ENCODE measurements around the gene IQCH.

Gene IQCH

DNA sequence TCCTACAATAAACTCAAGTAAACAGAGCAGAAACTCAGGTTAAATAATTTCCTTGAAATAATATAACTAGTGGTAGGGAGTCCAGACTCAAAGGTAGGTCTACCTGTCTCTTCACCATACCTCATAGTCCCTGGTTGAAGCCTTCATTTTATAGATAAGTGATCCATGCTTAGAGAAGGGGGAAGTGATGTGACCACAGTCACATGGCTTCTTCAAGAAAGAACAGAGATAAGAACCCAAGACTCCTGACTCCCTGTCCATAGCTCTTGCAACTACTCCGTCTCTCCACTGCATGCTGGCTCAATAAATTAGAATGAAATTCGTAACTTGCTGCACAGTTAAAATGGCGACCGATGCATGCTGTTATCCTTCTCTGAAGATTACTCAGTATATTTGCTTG, 255.3 kb downstream of the IQCH start:
- Mint-ChIP-seq H3K4me3 (no peak overlapping the region), H3K27ac (no peak overlapping the region), H3K9me3 (ENCODE audit: low read depth) (no peaks in the 10 kb centered on the region), H3K4me1 (ENCODE audit: low read depth) (no peaks in the 10 kb centered on the region), H3K36me3 (peaks cover 15% of the 10 kb centered on the region), H3K27me3 (no peaks in the 10 kb centered on the region)

DNA sequence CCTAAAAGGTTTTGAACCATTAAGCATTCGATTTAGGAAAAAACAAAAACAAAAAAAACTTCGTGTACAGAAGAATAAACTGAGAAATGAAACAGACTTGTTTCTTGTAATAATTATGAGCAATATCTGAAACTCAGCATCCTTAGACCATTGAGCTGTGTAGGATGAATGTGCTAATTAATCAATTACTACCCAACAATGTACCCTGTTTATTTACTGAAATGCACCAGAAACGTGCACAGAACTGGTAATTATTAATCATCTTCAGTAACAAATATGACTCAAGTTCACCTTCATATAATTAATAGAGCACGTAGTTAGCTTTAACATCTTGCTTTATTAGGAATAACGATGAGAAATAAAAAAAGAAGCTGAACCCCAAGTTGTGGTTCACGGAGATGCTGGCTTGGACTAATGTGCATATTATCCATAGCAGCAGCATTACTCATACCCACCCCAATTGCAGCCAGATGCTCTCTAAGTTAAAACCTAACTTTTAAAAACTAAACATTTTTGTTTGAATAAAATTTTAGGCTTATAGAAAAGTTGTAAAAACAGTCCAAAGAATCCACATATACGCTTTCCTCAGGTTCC, 256.1 kb downstream of the IQCH start:
- H3K4me1 Mint-ChIP-seq (ENCODE audit: low read depth): no peaks in the 10 kb centered on the region
- no peaks in the 10 kb centered on the region for H3K27me3 Mint-ChIP-seq
- peaks cover 19% of the 10 kb centered on the region for H3K36me3 Mint-ChIP-seq
- H3K27ac Mint-ChIP-seq: no peak overlapping the region
- H3K9me3 Mint-ChIP-seq (ENCODE audit: low read depth): no peaks in the 10 kb centered on the region
- no peak overlapping the region for H3K4me3 Mint-ChIP-seq

DNA sequence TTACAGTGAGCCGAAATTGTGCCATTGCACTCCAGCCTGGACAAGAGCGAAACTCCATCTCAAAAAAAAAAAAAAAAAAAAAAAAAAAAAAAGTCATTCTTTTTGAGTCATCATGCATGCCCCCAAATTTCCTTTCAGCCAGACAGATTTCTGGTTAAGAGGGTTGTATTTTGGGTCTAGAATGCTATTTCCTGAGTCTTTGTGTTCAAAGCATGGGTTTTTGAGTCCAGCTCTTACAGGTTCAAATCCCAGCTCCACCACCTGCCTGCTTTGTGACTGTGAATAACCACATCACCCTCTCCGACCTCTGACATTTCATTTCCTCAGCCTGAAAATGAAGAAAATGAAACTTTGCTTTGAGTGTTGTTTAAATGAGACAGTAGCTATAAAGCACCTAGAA, 257.0 kb downstream of the IQCH start:
- Mint-ChIP-seq H3K27me3 (no peaks in the 10 kb centered on the region), H3K9me3 (ENCODE audit: low read depth) (no peaks in the 10 kb centered on the region), H3K4me1 (ENCODE audit: low read depth) (no peaks in the 10 kb centered on the region), H3K27ac (no peak overlapping the region), H3K36me3 (peaks cover 17% of the 10 kb centered on the region), H3K4me3 (no peak overlapping the region)

DNA sequence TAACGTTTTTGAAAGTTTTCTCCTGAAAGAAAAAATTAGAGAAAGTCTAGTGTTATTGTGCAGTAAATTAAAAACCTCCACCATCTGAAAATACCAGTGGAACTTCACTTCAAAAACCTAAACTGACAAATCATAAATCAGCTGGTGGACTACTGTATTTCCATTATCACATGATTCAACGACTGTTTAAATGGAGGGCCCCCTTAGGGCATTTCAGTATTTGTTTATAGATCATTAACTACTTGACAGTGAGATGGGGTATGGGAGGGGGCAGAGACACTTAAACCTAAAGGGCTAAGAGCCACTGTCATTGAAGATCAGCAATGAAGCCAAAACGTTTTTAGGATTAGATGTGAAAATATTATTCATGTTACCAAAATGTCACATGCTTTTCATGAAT, 257.6 kb downstream of the IQCH start:
- H3K27me3 Mint-ChIP-seq: no peaks in the 10 kb centered on the region
- H3K4me3 Mint-ChIP-seq: no peak overlapping the region
- no peaks in the 10 kb centered on the region for H3K9me3 Mint-ChIP-seq (ENCODE audit: low read depth)
- no peaks in the 10 kb centered on the region for H3K4me1 Mint-ChIP-seq (ENCODE audit: low read depth)
- peaks cover 17% of the 10 kb centered on the region for H3K36me3 Mint-ChIP-seq
- H3K27ac Mint-ChIP-seq: no peak overlapping the region

DNA sequence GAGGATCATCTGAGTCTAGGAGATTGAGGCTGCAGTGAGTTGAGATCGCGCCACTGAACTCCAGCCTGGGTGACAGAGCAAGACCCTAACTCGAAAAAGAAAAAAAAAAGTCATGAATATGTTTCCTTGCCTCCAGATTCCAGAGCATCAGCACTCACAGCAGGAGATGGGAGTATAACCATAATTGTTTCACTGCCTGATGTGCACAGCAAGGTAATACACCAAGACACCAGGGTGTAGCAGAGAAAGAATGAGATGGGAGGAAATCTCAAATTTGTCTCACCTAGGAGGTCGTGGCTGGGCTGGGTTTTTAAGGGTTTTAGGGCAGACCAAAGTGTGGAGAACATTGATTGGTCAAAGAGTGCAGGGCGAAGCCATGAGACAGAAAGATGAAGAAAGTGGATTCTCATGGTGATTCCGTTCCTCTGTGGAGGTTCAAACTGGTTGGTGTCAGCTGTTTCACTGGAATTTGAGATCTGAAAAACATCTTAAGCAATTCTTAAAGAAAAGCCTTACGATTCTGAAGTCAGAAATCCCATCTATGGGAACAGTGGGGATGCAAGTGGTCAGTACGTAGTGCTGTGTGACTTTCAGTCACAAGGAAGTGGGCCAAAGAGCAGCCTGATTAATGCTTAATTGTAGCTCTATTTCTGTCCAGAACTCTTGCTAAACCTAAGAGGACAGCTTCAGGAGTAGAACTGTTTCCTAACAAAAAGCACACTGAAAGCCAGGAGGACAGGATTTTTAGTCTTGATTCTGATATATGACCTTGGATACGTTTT, 258.5 kb downstream of the IQCH start:
- no peak overlapping the region for H3K4me3 Mint-ChIP-seq
- no peaks in the 10 kb centered on the region for H3K9me3 Mint-ChIP-seq (ENCODE audit: low read depth)
- no peaks in the 10 kb centered on the region for H3K4me1 Mint-ChIP-seq (ENCODE audit: low read depth)
- H3K36me3 Mint-ChIP-seq: peaks cover 19% of the 10 kb centered on the region
- no peak overlapping the region for H3K27ac Mint-ChIP-seq
- H3K27me3 Mint-ChIP-seq: no peaks in the 10 kb centered on the region

DNA sequence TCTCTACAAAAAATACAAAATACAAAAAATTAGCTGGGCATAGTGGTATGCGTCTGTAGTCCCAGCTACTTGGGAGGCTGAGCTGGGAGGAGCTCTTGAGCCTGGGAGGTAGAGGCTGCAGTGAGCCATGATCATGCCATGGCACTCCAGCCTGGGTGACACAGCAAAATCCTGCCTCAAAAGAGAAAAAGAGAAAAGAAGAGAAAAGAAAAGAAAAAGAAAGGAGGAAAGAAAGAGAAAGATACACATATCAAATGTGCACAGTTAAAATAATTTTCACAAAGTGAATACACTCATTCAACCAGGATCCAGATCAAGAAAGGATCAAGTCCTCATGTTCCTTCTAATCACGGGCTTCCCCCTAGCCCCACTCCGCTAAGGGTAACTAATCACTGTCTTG, 260.5 kb downstream of the IQCH start:
- Mint-ChIP-seq H3K4me3 (no peak overlapping the region), H3K36me3 (peaks cover 15% of the 10 kb centered on the region), H3K27me3 (no peaks in the 10 kb centered on the region), H3K4me1 (ENCODE audit: low read depth) (no peaks in the 10 kb centered on the region), H3K9me3 (ENCODE audit: low read depth) (no peaks in the 10 kb centered on the region), H3K27ac (no peak overlapping the region)

DNA sequence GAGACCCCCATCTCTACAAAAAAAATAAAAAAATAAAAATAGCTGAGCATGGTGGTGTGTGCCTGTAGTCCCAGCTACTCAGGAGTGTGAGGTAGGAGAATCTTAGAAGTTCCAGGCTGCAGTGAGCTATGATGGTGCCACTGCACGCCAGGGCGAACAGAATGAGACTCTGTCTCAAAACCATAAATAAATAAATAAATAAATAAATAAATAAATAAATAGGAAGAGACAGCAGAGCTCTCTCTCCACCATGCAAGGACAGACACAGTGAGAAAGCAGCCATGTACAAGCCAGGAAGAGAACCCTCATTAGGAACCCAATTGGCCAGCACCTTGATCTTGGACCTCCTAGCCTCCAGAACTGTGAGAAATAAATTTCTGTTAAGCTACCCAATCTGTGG, 261.0 kb downstream of the IQCH start:
- no peaks in the 10 kb centered on the region for H3K4me1 Mint-ChIP-seq (ENCODE audit: low read depth)
- H3K4me3 Mint-ChIP-seq: no peak overlapping the region
- H3K27me3 Mint-ChIP-seq: no peaks in the 10 kb centered on the region
- H3K9me3 Mint-ChIP-seq (ENCODE audit: low read depth): no peaks in the 10 kb centered on the region
- no peak overlapping the region for H3K27ac Mint-ChIP-seq
- H3K36me3 Mint-ChIP-seq: peaks cover 15% of the 10 kb centered on the region

DNA sequence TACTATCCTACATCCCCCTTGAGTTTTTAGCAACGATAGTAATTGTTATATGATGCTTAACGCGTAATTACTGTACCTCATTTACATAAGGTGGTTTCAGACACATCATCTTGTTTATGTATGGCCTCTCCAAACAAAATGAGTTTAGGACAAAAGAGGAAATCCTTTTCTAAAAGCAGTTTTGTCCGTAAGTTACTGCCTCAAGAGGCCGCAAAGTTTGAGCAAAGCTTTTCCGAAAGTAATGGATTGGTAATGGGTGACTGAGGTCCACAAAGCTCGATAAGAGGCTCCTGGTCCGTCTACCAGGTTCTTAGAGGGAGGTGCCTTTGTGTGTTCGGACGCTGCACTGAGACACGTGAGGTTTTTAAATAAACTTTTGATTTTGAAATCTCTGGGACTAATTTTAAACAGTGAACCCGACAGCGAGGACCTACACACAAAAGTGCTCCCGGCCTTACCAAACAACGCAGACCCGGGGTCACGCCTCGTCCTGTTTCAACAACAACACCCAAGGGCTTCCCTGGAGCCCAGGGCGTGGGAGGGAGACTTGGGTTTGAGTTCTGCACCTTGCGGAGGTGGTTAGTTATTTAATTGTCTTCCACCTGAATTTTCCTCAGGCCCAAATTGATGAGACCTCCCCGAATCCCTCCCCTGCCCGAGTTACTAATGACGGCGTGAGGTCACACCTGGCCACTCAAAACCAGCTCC, 265.9 kb downstream of the IQCH start:
- Mint-ChIP-seq H3K36me3 (peaks cover 2% of the 10 kb centered on the region), H3K27ac (peak overlapping the region; percentile 89), H3K4me3 (peak overlapping the region; percentile 89), H3K27me3 (no peaks in the 10 kb centered on the region), H3K4me1 (ENCODE audit: low read depth) (peaks cover 24% of the 10 kb centered on the region), H3K9me3 (ENCODE audit: low read depth) (no peaks in the 10 kb centered on the region)

DNA sequence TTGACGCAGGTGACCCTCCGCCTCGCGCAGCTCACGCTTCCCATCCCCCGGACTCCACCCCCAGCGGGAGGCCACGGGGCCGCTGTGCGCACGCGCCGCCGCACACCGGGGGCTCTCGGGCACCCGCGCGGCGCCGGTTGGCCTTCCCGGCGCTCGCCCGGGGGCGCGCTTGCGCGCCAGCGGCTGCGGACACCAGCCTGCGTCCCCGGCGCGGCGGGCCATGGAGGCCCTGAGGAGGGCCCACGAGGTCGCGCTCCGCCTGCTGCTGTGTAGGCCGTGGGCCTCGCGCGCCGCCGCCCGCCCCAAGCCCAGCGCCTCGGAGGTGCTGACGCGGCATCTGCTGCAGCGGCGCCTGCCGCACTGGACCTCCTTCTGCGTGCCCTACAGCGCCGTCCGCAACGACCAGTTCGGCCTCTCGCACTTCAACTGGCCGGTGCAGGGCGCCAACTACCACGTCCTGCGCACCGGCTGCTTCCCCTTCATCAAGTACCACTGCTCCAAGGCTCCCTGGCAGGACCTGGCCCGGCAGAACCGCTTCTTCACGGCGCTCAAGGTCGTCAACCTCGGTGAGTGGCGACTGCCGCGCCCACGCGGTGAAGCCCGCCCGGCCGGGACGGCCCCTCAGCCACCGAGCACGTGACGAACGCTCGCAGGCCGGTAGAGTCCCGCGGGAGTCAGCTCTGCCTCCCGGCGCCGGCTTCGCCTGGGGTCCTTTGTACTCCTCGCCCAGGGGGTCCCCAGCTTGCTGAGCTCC, 266.6 kb downstream of the IQCH start, which contains the start of gene C15orf61:
Gene C15orf61 (plus strand): TSS at position 103 of the 754 bp plus-strand sequence. CDS start 118 bp downstream, at position 221.
- H3K27me3 Mint-ChIP-seq: no peaks in the 10 kb centered on the region
- peaks cover 24% of the 10 kb centered on the region for H3K4me1 Mint-ChIP-seq (ENCODE audit: low read depth)
- H3K9me3 Mint-ChIP-seq (ENCODE audit: low read depth): no peaks in the 10 kb centered on the region
- H3K4me3 Mint-ChIP-seq: peak within 1 kb of the TSS; percentile 95
- peaks cover 2% of the 10 kb centered on the region for H3K36me3 Mint-ChIP-seq
- peak within 1 kb of the TSS; percentile 97 for H3K27ac Mint-ChIP-seq

DNA sequence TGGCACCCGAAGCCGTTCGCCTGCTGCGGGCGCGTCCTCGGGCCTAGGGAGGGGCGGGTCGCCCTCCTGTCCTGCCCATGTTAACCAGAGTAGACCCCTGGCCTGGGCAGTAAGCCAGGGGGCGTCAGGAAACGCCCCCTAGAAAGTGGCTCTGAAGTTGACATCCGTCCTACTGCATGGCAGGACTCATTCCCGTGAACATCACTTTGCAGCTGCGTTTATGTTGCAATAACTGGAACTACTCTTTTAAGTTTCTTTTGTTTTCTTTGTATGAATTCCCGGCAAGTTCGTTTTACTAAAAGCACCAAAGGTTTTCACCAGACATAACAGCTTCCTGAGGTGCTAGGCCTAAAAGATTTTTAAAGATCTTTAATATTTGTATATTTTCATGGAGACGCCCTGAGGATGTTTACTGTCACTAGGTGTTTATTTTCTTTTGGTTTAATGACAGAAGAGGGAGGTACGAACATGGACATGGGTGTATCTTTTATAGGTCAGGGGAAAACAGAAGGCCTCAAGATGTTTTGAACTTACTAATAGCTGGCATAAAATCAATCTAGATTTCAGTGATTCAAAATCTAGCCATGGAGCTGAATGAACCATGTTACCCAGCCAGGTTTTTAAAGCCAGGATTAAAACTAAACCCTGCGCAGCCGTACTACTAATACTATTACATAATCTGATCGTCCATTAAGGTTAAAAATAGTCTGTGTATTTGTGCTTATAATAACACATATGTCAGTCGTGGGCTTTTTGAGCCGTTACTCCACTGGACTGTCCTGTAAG, 267.4 kb downstream of the IQCH start:
- Mint-ChIP-seq H3K4me1 (ENCODE audit: low read depth) (peaks cover 24% of the 10 kb centered on the region), H3K4me3 (peak overlapping the region; percentile 95), H3K36me3 (peaks cover 2% of the 10 kb centered on the region), H3K9me3 (ENCODE audit: low read depth) (no peaks in the 10 kb centered on the region), H3K27ac (peak overlapping the region; percentile 97), H3K27me3 (no peaks in the 10 kb centered on the region)

DNA sequence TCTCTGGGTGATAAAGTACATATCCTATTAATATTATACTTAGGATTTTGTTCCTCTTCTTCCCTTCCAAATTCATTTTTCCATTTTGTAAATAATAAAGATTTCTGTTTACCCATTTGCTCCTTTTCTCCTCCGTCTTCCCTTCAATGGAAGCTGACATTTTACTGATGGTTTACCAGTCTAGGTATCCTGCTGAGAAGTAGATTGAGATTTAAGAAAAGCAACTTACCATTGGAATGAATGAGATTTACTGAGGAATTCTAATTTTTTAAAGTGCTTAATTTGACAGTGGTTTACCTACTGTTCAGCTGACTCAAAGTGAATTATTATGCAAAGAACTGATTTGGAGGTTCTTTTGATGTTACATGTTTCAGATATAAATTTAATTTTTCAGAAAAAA, 268.7 kb downstream of the IQCH start:
- Mint-ChIP-seq H3K9me3 (ENCODE audit: low read depth) (no peaks in the 10 kb centered on the region), H3K27ac (no peak overlapping the region), H3K27me3 (no peaks in the 10 kb centered on the region), H3K36me3 (no peaks in the 10 kb centered on the region), H3K4me3 (peak overlapping the region; percentile 95), H3K4me1 (ENCODE audit: low read depth) (peaks cover 24% of the 10 kb centered on the region)

DNA sequence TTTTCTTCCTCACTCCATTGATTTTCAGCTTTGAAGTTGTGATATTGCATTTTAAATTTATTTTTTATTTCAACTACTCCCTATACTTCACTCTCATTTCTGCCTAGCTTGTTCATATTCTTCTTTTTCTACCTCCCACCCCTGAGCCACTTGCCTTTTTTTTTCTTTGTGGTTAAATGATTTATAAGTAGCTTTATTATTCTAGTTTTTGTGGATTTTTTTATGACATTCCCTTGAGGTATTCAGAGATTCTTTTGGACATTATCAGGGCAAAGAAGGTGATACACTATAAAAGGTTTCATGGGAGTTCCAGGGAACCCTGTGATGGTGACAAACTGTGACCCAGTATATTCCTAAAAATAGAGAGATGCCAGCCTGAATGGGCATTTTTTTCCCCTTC, 269.6 kb downstream of the IQCH start:
- H3K36me3 Mint-ChIP-seq: no peaks in the 10 kb centered on the region
- H3K27me3 Mint-ChIP-seq: no peaks in the 10 kb centered on the region
- peaks cover 24% of the 10 kb centered on the region for H3K4me1 Mint-ChIP-seq (ENCODE audit: low read depth)
- no peaks in the 10 kb centered on the region for H3K9me3 Mint-ChIP-seq (ENCODE audit: low read depth)
- H3K4me3 Mint-ChIP-seq: peak overlapping the region; percentile 15
- peak overlapping the region; percentile 47 for H3K27ac Mint-ChIP-seq

DNA sequence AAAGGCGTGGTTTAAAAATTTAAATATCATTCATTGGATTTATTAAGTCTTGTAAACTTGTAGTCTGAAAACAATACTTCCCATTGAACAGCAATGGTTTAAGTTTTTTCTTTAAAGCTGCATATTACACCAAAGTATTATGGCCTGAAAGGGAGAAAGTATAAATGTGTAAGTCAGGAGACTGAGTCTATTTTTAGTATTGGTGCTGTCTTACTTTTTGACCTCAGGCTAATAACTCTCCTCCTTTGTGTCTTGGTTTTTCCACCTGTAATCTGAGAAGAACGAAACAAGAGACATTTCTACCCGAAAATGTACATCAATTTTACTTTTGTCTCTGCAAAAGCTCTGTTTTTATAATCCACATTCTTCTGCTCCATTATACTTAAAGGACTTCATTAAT, 273.9 kb downstream of the IQCH start:
- Mint-ChIP-seq H3K27me3 (no peaks in the 10 kb centered on the region), H3K9me3 (ENCODE audit: low read depth) (no peaks in the 10 kb centered on the region), H3K36me3 (peaks cover 5% of the 10 kb centered on the region), H3K4me3 (no peak overlapping the region), H3K27ac (no peak overlapping the region), H3K4me1 (ENCODE audit: low read depth) (peaks cover 14% of the 10 kb centered on the region)

DNA sequence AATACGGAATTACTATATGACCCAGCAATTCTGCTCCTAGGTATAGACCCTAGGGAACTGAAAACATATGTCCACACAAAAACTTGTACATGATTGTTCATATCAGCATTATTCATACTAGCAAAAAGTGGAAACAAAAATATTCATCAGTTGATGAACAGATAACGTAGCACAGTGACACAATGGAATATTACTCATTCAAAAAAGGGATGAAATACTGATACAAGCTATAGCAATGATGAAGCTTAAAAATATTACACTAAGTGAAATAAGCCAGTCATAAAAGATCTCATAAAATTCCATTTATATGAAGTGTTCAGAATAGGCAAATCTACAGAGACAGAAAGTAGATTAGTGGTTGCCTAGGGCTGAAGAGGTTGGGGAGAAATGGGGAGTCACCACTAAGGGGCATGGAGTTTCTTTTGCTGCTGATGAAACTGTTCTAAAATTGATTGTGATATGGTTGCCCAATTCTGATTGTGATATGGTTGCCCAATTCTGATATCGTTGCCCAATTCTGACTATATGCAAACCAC, 276.9 kb downstream of the IQCH start:
- Mint-ChIP-seq H3K36me3 (peaks cover 5% of the 10 kb centered on the region), H3K27ac (no peak overlapping the region), H3K4me3 (no peak overlapping the region), H3K27me3 (no peaks in the 10 kb centered on the region), H3K4me1 (ENCODE audit: low read depth) (peaks cover 8% of the 10 kb centered on the region), H3K9me3 (ENCODE audit: low read depth) (no peaks in the 10 kb centered on the region)

Data from activated naive CD8-positive, alpha-beta T cell (primary cell).